Stimulated activated naive CD4-positive, alpha-beta T cell (primary cell): ENCODE data around the gene CROCC2.

ENCODE experiments used
- DNase-seq, 6 experiments: peaks; one replicate each; lab custom pipeline; 2025; lab: John Stamatoyannopoulos, UW

Gene CROCC2

GRCh38 chr2:240999873-241000541, 93.9 kb downstream of the CROCC2 start:
- DNase-seq = no peak

- DNase-seq = no peak
Observed at GRCh38 chr2:241000831-241001321, 94.7 kb downstream of the CROCC2 start.

- no peak for DNase-seq
Observed at GRCh38 chr2:241001413-241002274, 95.5 kb downstream of the CROCC2 start.

- DNase-seq = no peak
Observed at GRCh38 chr2:241002275-241003046, 96.3 kb downstream of the CROCC2 start.

- DNase-seq = no peak
Observed at GRCh38 chr2:241003047-241003360, 96.9 kb downstream of the CROCC2 start.

- no peak for DNase-seq
Observed at GRCh38 chr2:241003369-241003768, 97.2 kb downstream of the CROCC2 start.

- DNase-seq = no peak
Observed at GRCh38 chr2:241003830-241004564, 97.9 kb downstream of the CROCC2 start.

- no peak for DNase-seq
Observed at GRCh38 chr2:241005569-241005968, 99.4 kb downstream of the CROCC2 start.

GRCh38 chr2:241006412-241006811, 100.3 kb downstream of the CROCC2 start:
- DNase-seq = no peak

- DNase-seq = no peak
Observed at GRCh38 chr2:241007111-241007510, 101.0 kb downstream of the CROCC2 start.

GRCh38 chr2:241007880-241008710, 102.0 kb downstream of the CROCC2 start:
- DNase-seq = no peak

- no peak for DNase-seq
Observed at GRCh38 chr2:241008711-241009121, 102.6 kb downstream of the CROCC2 start.

- no peak for DNase-seq
Observed at GRCh38 chr2:241009191-241009590, 103.1 kb downstream of the CROCC2 start.

GRCh38 chr2:241009601-241010530, 103.7 kb downstream of the CROCC2 start:
- peak; percentile 14 to 72 (median 45) for DNase-seq

GRCh38 chr2:241010531-241011295, 104.6 kb downstream of the CROCC2 start:
- DNase-seq = no peak

GRCh38 chr2:241011296-241011600, 105.1 kb downstream of the CROCC2 start:
- no peak for DNase-seq

GRCh38 chr2:241011751-241012510, 105.8 kb downstream of the CROCC2 start:
- DNase-seq = peak in 3 of 6 experiments; percentile 15 to 39 (median 22)

- DNase-seq = no peak
Observed at GRCh38 chr2:241014224-241014623, 108.1 kb downstream of the CROCC2 start.
